Liver (tissue), 9 donors: ENCODE data around the gene LSM4. TPM values are rescaled to one million over a fixed set of nuclear protein-coding genes. Genes with fewer than 3 reads are reported as not detected.
"Not testable (repeated sequence)": the region's sequence is repeated elsewhere in the genome, so short reads cannot be mapped to it uniquely, and the experiment has no call there.

Experiments
- DNase-seq: peaks from one replicate; pipeline ENCODE4 v3.0.0-alpha.2; 2017; ENCODE audit warnings: low spot score
- H3K27ac ChIP-seq, 2 donors: one replicate each; pipeline ENCODE4 v1.7.0; 2013; ENCODE audit warnings: inconsistent platforms in 2 of 2, low read length in 2 of 2, control low read depth in 1 of 2, low read depth in 1 of 2, mild to moderate bottlenecking in 1 of 2
- H3K27me3 ChIP-seq, 4 donors: one replicate each; pipeline versions ENCODE4 v1.6.1 to v1.7.0; 2013; ENCODE audit warnings: low read length in 3 of 4, inconsistent platforms in 1 of 4, mild to moderate bottlenecking in 1 of 4, moderate library complexity in 1 of 4; ENCODE audit not compliant: control insufficient read depth in 4 of 4, insufficient read depth in 4 of 4
- H3K36me3 ChIP-seq, 4 donors: one replicate each; pipeline versions ENCODE4 v1.6.1 to v1.7.0; 2013; ENCODE audit warnings: low read length in 3 of 4, mild to moderate bottlenecking in 3 of 4, low read depth in 1 of 4, moderate library complexity in 1 of 4; ENCODE audit not compliant: control insufficient read depth in 4 of 4, insufficient read depth in 3 of 4
- H3K4me1 ChIP-seq, 4 donors: one replicate each; pipeline versions ENCODE4 v1.6.1 to v1.7.0; 2013; ENCODE audit warnings: low read length in 3 of 4, mild to moderate bottlenecking in 3 of 4, moderate library complexity in 1 of 4; ENCODE audit not compliant: control insufficient read depth in 4 of 4, insufficient read depth in 4 of 4
- H3K4me3 ChIP-seq, 3 donors: one replicate each; pipeline versions ENCODE4 v1.6.1 to v1.7.0; 2013; ENCODE audit warnings: low read length in 3 of 3, control low read depth in 1 of 3, low read depth in 1 of 3, mild to moderate bottlenecking in 1 of 3
- H3K9ac ChIP-seq, 2 donors: one replicate each; pipeline ENCODE4 v1.7.0; 2013; ENCODE audit warnings: low read length in 2 of 2, mild to moderate bottlenecking in 2 of 2, moderate library complexity in 2 of 2, control low read depth in 1 of 2, low read depth in 1 of 2
- H3K9me3 ChIP-seq, 4 donors: one replicate each; pipeline versions ENCODE4 v1.6.1 to v1.7.0; 2013; ENCODE audit warnings: low read length in 3 of 4; ENCODE audit not compliant: control insufficient read depth in 4 of 4
- ATF3 ChIP-seq: IDR thresholded peaks from 2 replicates; pipeline ENCODE4 v1.6.1; 2016; ENCODE audit warnings: antibody characterized with exemption
- CTCF ChIP-seq: fragments of 150-350 bp; IDR thresholded peaks from 2 replicates; pipeline ENCODE4 v1.5.1; 2017; ENCODE audit warnings: improper control_type of control experiment, low read depth, low read length; ENCODE audit not compliant: missing input control
- FOXA1 ChIP-seq: IDR thresholded peaks from 2 replicates; pipeline ENCODE4 v1.6.1; 2016; ENCODE audit warnings: antibody characterized with exemption
- FOXA2 ChIP-seq: IDR thresholded peaks from 2 replicates; pipeline ENCODE4 v1.6.1; 2016; ENCODE audit warnings: antibody characterized with exemption
- GABPA ChIP-seq, 2 donors: IDR thresholded peaks in 1 of 2; conservative IDR thresholded peaks in 1 of 2; 2 replicates each; pipeline ENCODE4 v1.6.1; 2016; ENCODE audit warnings: antibody characterized with exemption in 2 of 2, mild to moderate bottlenecking in 1 of 2, moderate library complexity in 1 of 2
- HNF4G ChIP-seq: IDR thresholded peaks from 2 replicates; pipeline ENCODE4 v1.6.1; 2016; ENCODE audit warnings: antibody characterized with exemption
- NR2F2 ChIP-seq: IDR thresholded peaks from 2 replicates; pipeline ENCODE4 v1.6.1; 2016; ENCODE audit warnings: antibody characterized with exemption
- RAD21 ChIP-seq, 2 donors: IDR thresholded peaks; 2 replicates each; pipeline ENCODE4 v1.6.1; 2016; ENCODE audit warnings: antibody characterized with exemption in 2 of 2, mild to moderate bottlenecking in 2 of 2
- REST ChIP-seq: IDR thresholded peaks from 2 replicates; pipeline ENCODE4 v1.6.1; 2016; ENCODE audit warnings: antibody characterized with exemption, mild to moderate bottlenecking
- RXRA ChIP-seq, 2 donors: IDR thresholded peaks; 2 replicates each; pipeline ENCODE4 v1.6.1; 2017 to 2018; ENCODE audit warnings: antibody characterized with exemption in 2 of 2, mild to moderate bottlenecking in 1 of 2
- SP1 ChIP-seq: IDR thresholded peaks from 2 replicates; pipeline ENCODE4 v1.6.1; 2018; ENCODE audit warnings: antibody characterized with exemption, mild to moderate bottlenecking
- TAF1 ChIP-seq: conservative IDR thresholded peaks from 2 replicates; pipeline ENCODE4 v1.6.1; 2016; ENCODE audit warnings: antibody characterized with exemption, mild to moderate bottlenecking
- YY1 ChIP-seq: IDR thresholded peaks from 2 replicates; pipeline ENCODE4 v1.6.1; 2016; ENCODE audit warnings: antibody characterized with exemption, mild to moderate bottlenecking
- ZBTB33 ChIP-seq: IDR thresholded peaks from 2 replicates; pipeline ENCODE4 v1.6.1; 2016; ENCODE audit warnings: antibody characterized with exemption
- WGBS: extraction: QIAGEN DNeasy Blood & Tissue Kit; methylation state at CpG from one replicate; pipeline ENCODE4 v1.1.7; 2013; 5-methylcytosine and 5-hydroxymethylcytosine counted together
- polyA plus RNA-seq, 2 donors: library from polyadenylated mRNA; stranded (reverse) in 1 of 2; unstranded in 1 of 2; fragments of 200-250 nt in 1 of 2; fragments of >200 nt in 1 of 2; fragmentation: Nextera tagmentation in 1 of 2; extraction: Ambion mirVana in 1 of 2; gene quantifications; one replicate each; pipeline versions ENCODE4 v1.2.1 to v1.2.3, GENCODE V29; 2013 to 2015
- total RNA-seq, 2 donors: library from RNA; depleted of rRNA; stranded (reverse); fragments of >200 nt; gene quantifications; one replicate each; pipeline ENCODE4 v1.2.3, GENCODE V29; 2014
- donor health status: healthy.
- donor health status: healthy.
- donor health status: healthy.
- donor health status: healthy.
- donor health status: healthy.

The LSM4 gene
- total and polyA plus RNA-seq, 4 donors, result 42.4 to 100 (median 75.1) TPM

GRCh38 chr19:18349524-18350128 is 26.8 kb upstream of the LSM4 start:
- Histone ChIP-seq H3K36me3 (peaks cover 2 to 11% (median 8%) of the 10 kb centered on the region in 4 donors), H3K27me3 (no peaks in the 10 kb centered on the region), H3K9ac (no peak overlapping the region), H3K9me3 (no peaks in the 10 kb centered on the region), H3K4me1 (no peaks in the 10 kb centered on the region), H3K27ac (no peak overlapping the region), H3K4me3 (no peak overlapping the region)
- 53% methylated on average over 12 of the region's 12 CpGs for WGBS
- DNase-seq, result peak; percentile 78
- no peak for TF ChIP-seq FOXA2
- peak; percentile 81 for TF ChIP-seq CTCF
- TF ChIP-seq RAD21 (IDR thresholded peaks at IDR 0.05), result peak; percentile 90 to 92

DNA sequence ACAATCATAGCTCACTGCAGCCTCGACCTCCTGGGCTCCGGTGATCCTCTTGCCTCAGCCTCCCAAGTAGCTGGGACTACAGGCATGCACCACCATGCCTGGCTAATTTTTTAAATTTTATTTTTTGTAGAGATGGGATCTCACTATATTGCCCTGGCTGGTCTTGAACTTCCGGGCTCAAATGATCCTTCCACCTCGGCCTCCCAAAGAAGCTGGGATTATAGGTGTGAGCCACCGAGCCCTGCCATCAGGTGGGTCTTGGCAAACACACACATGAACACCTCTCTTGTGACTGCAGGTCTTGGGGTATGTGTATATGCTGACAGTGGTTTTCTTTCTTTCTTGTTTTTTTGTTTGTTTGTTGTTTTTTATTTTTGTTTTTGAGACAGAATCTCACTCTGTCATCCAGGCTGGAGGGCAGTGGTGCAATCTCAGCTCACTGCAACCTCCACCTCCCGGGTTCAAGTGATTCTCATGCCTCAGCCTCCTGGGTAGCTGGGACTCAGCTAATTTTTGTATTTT is 26.0 kb upstream of the LSM4 start:
- H3K27me3 ChIP-seq, DNase-seq, H3K9ac ChIP-seq, H3K27ac ChIP-seq, H3K9me3 ChIP-seq, H3K4me3 ChIP-seq, H3K4me1 ChIP-seq: not testable (repeated sequence)
- H3K36me3 ChIP-seq, result peaks cover 4 to 15% (median 13%) of the 10 kb centered on the region in 4 donors
- 91% methylated on average over 6 of the region's 6 CpGs for WGBS

DNA sequence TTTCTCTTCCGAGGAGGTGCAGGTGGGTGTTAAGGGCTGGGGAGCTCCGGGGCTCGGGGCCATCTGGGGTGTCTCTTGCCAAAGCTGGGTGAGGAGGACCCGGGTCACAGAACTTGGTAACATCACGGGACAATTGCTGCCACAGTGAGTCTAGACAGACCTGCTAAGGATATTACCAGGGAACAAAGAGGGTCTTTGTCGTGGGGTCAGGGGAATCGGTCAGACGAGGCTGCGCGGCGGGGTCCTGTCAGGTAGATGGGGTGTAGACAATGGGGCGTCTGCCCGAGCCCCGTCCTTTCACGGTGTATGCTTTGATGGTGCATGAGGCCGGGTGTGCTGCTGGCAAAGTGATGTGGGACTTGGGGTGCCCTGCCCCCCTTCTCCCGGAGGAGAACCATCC is 25.3 kb upstream of the LSM4 start:
- DNase-seq, result no peak
- TF ChIP-seq FOXA2, result no peak
- TF ChIP-seq FOXA1, result no peak
- no peak for TF ChIP-seq SP1
- TF ChIP-seq RAD21 (IDR thresholded peaks at IDR 0.05), result no peak
- TF ChIP-seq HNF4G, result no peak
- no peak for TF ChIP-seq REST
- no peak for TF ChIP-seq YY1
- TF ChIP-seq ATF3, result no peak
- TF ChIP-seq TAF1, result no peak
- no peak for TF ChIP-seq RXRA (IDR thresholded peaks at IDR 0.05)
- TF ChIP-seq CTCF, result no peak
- no peak for TF ChIP-seq ZBTB33
- TF ChIP-seq GABPA (IDR thresholded peaks at IDR 0.05 in 1 of 2, conservative IDR thresholded peaks at IDR 0.05 in 1 of 2), result no peak
- no peak for TF ChIP-seq NR2F2
- no peaks in the 10 kb centered on the region for H3K9me3 ChIP-seq
- no peak overlapping the region for H3K9ac ChIP-seq
- 94% methylated on average over 17 of the region's 17 CpGs for WGBS
- no peaks in the 10 kb centered on the region for H3K4me1 ChIP-seq
- H3K27ac ChIP-seq, result no peak overlapping the region
- no peaks in the 10 kb centered on the region for H3K27me3 ChIP-seq
- no peak overlapping the region for H3K4me3 ChIP-seq
- peaks cover 4 to 16% (median 11%) of the 10 kb centered on the region in 4 donors for H3K36me3 ChIP-seq
